G401.6 (cell line): ENCODE results near the gene WNT9B.

Source experiments
- FAIRE-seq: peaks from 2 replicates; lab custom pipeline; 2012; peaks lifted over from hg19 to GRCh38; lab: Jason Lieb, UNC

WNT9B gene

DNA sequence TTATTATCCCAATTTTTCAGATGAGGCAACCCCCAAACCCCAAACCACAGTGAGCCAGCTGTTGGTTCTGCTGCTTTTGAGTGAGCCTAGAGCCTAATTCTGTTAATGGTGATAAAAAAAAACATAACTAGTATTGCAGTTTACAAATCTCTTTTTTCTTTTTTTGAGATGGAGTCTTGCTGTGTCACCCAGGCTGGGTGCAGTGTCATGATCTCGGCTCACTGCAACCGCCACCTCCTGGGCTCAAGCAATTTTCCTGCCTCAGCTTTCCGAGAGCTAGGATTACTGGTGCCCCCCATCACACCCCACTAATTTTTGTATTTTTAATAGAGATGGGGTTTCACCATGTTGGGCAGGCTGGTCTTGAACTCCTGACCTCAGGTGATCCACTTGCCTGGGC, 3.1 kb downstream of the WNT9B start:
- no peak for FAIRE-seq

DNA sequence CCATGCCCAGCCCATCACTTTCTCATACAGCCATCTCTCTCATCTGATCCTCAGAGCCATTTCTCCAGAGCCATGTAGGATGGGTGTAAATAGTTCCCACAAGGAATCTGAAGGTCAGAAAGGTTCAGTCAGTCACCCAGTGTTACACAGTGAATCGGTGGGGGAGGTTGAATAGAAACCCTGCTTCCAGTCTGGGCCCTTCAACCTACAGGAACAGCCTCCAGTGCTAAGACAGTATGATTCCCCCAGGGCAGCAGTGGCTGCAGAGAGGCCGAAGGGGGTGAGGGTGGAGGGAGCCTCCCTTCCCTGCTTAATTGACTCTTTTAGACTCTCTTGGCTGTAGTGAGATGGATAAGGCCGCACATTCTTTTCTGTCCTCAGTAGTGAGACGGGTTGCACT, 3.6 kb downstream of the WNT9B start:
- FAIRE-seq: no peak

- no peak for FAIRE-seq
Measured at GRCh38 chr17:46857600-46857999, 6.2 kb downstream of the WNT9B start.

GRCh38 chr17:46859996-46860395, 8.6 kb downstream of the WNT9B start:
- no peak for FAIRE-seq

DNA sequence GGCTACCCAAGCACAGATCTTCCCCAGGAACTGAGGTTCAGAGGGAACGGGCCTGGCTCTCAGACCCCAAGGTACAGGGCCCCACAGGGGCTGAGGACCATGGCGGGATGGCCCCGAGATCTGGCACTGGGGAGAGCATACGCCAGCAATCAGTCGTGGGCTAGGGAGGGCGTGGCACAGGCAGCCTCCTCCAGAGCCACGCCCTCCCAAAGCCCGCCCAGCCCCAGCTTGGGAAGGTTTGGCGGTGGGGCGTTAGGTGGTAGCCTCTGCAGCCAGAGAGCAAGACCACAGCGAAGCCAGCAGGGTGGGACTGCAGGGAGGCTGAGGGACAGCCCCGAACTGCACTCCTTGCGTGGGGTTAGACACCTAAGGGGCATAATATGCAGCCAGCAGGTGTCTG, 11.6 kb downstream of the WNT9B start:
- FAIRE-seq: no peak

DNA sequence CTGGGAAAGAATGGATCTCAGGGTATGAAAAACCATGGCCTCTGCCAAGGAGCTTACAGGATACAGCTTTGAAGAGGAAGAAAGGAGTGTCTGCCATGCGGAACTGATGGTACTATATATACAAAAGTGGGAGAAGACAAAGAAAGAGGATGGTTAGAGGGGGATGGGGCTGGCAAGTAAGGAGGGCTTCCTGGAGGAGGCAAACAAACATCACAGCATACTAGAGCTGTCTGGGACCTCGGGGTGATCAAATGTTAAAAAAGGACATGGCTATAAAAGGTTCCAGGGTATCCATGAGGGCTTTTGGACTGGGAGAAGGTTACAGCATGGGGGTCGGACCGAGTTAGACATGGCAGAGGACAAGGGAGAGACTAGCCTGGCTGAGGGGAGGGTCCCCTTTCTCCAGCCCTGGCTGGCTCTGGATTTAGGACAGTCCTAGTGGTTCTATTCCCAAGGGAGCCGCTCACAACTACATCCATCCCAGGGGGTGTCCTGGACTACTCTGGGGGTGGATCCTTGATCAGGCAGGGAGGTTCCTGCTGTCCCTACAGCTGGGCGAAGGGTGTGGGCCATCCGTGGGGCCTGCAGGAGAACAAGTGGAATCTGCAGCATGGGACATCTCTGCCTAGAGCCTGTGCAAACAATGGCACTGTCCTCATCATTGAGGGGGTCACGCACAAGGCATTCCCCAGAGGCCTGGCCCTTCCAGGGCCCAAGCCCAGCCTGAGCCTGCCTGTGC, 12.2 kb downstream of the WNT9B start:
- no peak for FAIRE-seq

DNA sequence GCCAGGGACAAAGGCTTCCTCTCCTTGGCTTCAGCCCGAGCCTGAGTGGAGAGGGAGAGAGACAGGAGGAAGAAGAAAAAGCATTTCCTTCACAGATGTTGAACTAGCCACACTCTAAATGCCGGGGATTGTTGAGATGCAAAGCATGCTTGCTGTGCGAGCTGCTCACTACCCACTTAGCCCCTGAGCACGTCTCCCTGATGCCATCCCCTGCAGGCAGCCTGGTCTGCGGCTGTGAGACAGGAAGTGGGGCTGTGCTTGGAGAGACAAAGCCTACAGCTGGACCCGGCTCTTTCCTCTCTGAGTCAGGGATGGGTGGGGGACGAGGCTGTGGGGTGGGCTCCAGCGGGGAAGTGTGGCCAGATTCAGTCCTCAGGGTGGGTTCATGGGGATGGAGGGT, 13.7 kb downstream of the WNT9B start:
- FAIRE-seq: no peak

DNA sequence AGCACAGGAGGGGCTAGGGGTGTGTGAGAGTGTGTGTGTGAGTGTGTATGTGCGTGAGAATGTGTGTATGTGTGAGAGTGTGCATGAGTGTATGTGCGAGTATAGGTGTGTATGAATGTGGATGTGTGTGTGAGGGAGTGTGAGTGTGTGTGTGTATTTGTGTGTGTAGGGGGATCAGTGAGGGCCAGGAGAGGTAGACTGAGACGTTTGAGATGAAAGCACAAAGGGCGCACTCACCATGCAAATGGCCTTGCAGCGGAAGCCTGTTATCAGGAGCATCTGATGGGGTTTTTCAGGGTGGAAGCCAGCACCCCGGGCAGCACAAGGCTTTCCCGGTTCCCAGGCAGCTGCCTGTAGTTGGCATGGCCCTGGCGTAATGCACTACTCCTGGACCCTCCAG, 14.9 kb downstream of the WNT9B start:
- FAIRE-seq: no peak

GRCh38 chr17:46866747-46867146, 15.4 kb downstream of the WNT9B start:
- no peak for FAIRE-seq

DNA sequence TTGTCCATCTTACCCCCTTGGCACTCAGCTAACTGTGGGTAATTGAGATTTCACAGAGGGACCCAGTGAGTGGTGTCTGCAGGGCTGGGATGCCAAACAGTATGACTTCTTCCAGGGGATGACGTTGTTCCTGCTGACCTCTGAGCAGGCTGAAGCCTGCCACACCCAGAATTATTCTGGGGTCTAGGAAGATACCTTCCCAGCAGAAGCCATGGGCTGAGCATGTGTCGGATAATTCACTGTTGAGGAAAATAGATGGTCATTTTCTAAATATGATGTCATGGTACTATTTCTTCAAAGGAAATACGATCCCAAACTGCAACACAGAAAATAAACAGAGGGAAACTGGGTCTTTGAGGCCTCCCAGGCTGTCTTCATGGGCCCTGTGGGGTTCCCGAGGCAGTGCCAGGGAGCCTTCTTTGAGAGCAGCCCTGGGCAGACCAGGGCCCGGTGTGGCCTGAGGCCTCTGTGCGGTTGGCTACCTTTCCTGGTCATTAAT, 17.4 kb downstream of the WNT9B start:
- FAIRE-seq: no peak

GRCh38 chr17:46869296-46869695, 17.9 kb downstream of the WNT9B start:
- no peak for FAIRE-seq

- FAIRE-seq: no peak
Measured at GRCh38 chr17:46869975-46870803, 18.8 kb downstream of the WNT9B start.

- no peak for FAIRE-seq
Measured at GRCh38 chr17:46872421-46872820, 21.0 kb downstream of the WNT9B start.

DNA sequence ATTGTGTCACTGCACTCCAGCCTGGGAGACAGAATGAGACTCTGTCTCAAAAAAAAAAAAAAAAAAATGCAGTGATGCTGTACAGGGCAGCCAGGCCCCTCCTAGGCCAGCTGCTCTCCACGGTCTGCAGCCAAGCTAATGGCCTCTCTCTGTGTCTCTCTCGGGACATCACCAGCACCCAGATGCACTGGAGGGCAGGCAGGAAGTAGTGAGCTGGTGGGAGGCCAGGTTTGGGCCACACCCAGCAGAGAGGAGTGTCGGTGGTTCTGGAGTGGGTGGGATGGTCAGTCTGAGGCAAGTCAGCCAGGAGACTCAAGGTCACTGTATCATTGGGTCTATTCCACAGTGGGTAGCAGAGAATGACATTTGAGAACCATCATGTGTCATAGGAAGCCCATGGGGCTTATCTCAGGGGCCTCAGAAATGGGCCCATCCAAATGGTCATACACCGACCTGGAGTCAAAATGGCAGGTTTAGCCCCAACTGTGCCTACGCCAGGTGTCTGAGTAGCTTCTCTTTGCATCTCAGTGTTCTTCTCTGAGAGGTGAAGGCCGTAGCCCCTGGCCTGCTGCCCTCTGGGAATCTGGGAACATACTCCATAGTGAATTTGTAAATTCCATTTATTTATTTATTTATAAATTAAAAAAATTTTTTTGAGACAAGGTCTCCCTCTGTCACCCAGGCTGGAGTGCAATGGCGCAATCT, 22.7 kb downstream of the WNT9B start:
- no peak for FAIRE-seq

- FAIRE-seq: no peak
Measured at GRCh38 chr17:46874906-46875305, 23.5 kb downstream of the WNT9B start.

DNA sequence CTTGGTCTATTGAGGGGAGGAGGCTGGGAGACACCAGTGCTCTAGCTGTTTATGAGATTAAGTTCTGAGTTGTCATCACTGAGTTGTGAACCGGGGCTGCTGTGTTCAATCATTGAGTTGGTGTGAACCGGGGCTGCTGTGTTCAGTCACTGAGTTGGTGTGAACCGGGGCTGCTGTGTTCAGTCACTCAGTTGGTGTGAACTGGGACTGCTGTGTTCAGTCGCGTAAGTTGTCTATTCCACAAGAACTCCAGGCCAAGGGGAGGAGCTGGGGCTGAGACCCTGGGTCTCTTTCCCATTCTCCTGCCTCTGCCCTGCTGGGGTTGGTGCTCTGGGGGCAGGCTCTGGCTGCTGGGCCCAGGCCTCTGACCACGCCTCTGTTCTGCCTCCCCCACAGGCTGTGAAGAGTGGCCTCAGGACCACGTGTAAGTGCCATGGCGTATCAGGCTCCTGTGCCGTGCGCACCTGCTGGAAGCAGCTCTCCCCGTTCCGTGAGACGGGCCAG, 24.5 kb downstream of the WNT9B start:
- FAIRE-seq: no peak

- no peak for FAIRE-seq
Measured at GRCh38 chr17:46876353-46876887, 25.0 kb downstream of the WNT9B start.

DNA sequence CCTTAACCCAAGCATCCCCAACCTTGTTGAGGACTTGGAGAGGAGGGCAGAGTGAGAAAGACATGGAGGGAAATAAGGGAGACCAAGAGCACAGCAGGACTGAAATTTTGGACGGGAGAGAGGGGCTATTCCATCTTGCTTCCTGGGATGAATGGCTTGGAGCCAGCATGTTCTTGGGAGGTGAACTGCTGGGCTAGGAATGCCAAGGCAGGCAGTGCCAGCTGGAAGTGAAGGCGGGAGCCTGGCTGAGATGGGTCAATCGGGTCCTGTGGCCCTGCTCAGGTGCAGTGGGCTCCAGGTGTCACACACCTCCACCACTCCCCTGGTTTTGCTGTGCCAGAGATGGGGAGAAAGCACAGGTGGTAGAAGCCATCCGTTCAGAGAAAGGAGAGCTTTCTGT, 25.5 kb downstream of the WNT9B start:
- no peak for FAIRE-seq

GRCh38 chr17:46877466-46877865, 26.1 kb downstream of the WNT9B start:
- no peak for FAIRE-seq

GRCh38 chr17:46878055-46878454, 26.7 kb downstream of the WNT9B start:
- FAIRE-seq: no peak

DNA sequence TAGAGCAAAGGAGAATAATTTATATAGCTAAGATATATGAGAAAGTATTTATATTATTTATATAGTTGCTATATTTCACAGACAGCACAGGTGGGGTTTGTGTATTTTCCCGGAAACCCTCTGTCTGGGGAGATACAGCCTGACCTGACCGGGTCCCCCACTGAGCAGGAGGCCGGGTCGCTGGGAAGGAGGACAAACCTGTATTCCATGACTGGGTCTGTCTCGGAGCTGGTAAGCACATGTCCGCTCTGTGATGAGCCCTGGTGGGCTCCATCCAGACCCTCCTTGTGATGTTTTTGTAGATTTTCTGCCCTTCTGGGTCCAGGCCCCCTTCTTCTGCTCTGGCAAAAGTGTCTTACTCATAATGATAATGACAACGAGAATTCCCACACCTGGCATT, 27.7 kb downstream of the WNT9B start:
- no peak for FAIRE-seq

DNA sequence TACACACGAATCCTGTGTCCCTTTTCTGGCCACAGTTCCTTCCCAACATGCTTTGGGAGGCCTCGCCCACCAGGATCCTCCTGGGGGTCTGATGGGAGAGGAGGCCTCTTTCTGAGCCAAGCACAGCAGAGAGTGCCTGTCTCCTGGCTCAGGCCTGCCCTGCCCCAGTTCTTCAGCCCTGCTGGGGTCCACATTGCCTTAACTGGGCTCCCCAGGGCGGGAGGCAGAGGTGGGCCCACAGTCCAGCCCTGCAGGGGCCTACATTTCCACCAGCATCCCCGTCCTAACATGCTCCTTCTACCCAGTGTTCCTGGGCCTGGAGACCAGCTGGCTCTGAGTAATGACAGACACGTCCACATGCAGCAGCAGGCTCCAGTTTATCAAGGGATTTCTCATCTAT, 29.6 kb downstream of the WNT9B start:
- FAIRE-seq: no peak

DNA sequence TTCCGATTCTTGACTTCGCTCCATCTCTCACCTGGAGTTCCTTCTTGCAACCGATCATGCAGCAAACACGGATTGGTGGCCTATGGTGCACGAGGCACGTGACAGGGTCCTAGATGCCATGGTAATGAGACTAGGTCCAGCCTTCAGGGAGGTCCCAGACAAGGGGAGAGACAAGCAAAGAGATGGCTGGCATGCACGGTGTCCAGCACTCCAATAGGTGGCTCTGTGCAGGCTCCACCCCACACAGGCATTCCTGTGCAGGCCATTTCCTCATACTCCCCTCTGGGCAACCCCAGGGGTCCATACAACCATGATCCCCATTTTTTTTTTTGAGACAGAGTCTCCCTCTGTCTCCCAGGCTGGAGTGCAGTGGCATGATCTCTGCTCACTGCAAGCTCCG, 31.3 kb downstream of the WNT9B start:
- no peak for FAIRE-seq
